ENCODE measurements around the gene EHBP1L1. TPM values are rescaled to one million over a fixed set of nuclear protein-coding genes. Genes with fewer than 3 reads are reported as not detected.

EHBP1L1 gene
- total RNA-seq, 1 experiment from 2014 or later: 105 TPM

Small RNA genes within 50 kb of the gene (microRNA-seq; reads per million reads assigned to microRNA genes)
- gene MIR4690 (ENCODE audit: borderline number of aligned reads): 1.2 reads per million

Other genes starting within 250 kb of the EHBP1L1 start
- gene DPF2, start 242.2 kb upstream of the EHBP1L1 start, total RNA-seq (2021; ENCODE audit: unreplicated experiment): 72.0 TPM
- 2.4 TPM for gene TIGD3, start 221.3 kb upstream of the EHBP1L1 start, total RNA-seq (2021; ENCODE audit: unreplicated experiment)
- 3.9 TPM for gene SLC25A45, start 193.4 kb upstream of the EHBP1L1 start, total RNA-seq (2021; ENCODE audit: unreplicated experiment)
- gene FRMD8, start 189.4 kb upstream of the EHBP1L1 start, total RNA-seq (2021; ENCODE audit: unreplicated experiment): 35.8 TPM
- gene NEAT1, start 153.3 kb upstream of the EHBP1L1 start, total RNA-seq (2021; ENCODE audit: unreplicated experiment): 564 TPM
- gene MALAT1, start 77.0 kb upstream of the EHBP1L1 start, total RNA-seq (2021; ENCODE audit: unreplicated experiment): 6,000 TPM
- gene SCYL1, start 51.0 kb upstream of the EHBP1L1 start, total RNA-seq (2021; ENCODE audit: unreplicated experiment): 104 TPM
- gene LTBP3, start 17.7 kb upstream of the EHBP1L1 start, total RNA-seq (2021; ENCODE audit: unreplicated experiment): 248 TPM
- 66.8 TPM for gene ZNRD2, start 5.6 kb upstream of the EHBP1L1 start, total RNA-seq (2021; ENCODE audit: unreplicated experiment)
- 60.0 TPM for gene FAM89B, start 3.5 kb upstream of the EHBP1L1 start, total RNA-seq (2021; ENCODE audit: unreplicated experiment)
- gene KCNK7, start 19.7 kb downstream of the EHBP1L1 start, total RNA-seq (2021; ENCODE audit: unreplicated experiment): 0.61 TPM
- 59.8 TPM for gene MAP3K11, start 38.2 kb downstream of the EHBP1L1 start, total RNA-seq (2021; ENCODE audit: unreplicated experiment)
- gene PCNX3, start 39.7 kb downstream of the EHBP1L1 start, total RNA-seq (2021; ENCODE audit: unreplicated experiment): 50.4 TPM
- 105 TPM for gene SIPA1, start 62.0 kb downstream of the EHBP1L1 start, total RNA-seq (2021; ENCODE audit: unreplicated experiment)
- 78.5 TPM for gene RELA, start 86.9 kb downstream of the EHBP1L1 start, total RNA-seq (2021; ENCODE audit: unreplicated experiment)
- gene KAT5, start 136.2 kb downstream of the EHBP1L1 start, total RNA-seq (2021; ENCODE audit: unreplicated experiment): 78.7 TPM
- 28.5 TPM for gene RNASEH2C, start 144.7 kb downstream of the EHBP1L1 start, total RNA-seq (2021; ENCODE audit: unreplicated experiment)
- gene AP5B1, start 204.9 kb downstream of the EHBP1L1 start, total RNA-seq (2021; ENCODE audit: unreplicated experiment): 19.5 TPM
- 14.7 TPM for gene OVOL1, start 211.0 kb downstream of the EHBP1L1 start, total RNA-seq (2021; ENCODE audit: unreplicated experiment)